Measurements from ENCODE around the gene PSPN.

The PSPN gene, protein sequence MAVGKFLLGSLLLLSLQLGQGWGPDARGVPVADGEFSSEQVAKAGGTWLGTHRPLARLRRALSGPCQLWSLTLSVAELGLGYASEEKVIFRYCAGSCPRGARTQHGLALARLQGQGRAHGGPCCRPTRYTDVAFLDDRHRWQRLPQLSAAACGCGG

DNA sequence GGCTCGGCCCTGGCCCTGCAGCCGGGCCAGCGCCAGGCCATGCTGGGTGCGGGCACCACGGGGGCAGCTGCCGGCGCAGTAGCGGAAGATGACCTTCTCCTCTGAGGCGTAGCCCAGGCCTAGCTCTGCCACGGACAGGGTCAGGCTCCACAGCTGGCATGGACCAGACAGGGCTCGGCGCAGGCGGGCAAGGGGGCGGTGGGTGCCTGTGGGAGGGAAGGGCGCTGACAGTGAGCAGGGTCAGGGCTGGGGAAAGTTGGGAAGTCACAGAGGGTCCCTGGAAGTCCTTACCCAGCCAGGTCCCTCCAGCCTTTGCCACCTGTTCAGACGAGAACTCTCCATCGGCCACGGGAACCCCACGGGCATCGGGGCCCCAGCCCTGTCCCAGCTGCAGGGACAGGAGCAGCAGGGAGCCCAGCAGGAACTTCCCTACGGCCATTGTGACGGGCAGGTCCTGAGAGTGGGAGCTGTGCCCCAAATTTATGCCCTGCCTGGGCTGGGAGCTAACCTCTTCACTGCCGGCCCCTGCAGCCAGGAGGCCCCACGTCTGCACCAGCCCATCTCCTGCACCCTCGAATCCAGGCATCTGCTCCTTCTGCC, at the start of gene PSPN:
Gene PSPN, minus strand, starts transcription at position 523 of the 600 bp plus-strand sequence. Its CDS starts 84 bp downstream, at position 439.
- DNase-seq (ENCODE audit: low spot score) = no peak

DNA sequence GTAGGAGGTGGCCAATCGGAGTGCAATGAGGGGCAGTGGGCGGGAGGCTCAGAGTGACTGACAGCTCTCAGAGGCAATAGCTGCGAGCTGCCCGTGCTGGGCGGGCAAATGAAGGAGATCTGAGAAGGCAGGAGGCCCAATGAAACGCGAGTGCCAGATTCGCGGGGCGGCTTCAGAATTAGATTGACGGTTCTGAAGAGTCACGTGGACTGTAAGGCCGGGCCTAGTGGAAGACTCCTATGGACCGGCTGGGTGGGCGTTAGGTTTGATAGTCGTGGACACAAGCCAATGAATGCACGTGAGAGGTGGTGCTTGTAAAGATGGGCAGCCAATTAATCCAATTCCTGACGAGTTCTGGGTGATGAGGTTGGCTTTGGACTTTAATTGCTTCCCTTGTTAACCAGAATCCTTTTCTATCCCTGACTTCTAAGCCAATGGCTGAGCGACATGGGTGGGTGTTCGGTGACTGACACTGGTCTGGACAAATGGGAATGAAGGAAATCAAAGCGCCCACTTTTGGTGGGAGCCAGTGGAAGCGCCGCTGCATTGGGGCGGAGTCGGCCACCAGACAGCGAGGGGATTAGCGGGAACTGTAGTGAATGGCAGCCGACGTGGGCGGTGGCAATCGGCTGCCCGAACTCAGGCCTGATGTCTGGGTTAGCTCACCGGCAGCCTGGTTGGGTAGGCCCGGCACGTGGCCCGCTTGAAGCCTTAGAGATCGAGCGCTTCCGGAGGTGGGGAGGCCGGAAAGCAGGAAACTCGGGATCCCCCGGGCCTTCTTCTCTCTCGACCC, 49.4 kb upstream of the PSPN start:
- peak; percentile 100 for DNase-seq (ENCODE audit: low spot score)

DNA sequence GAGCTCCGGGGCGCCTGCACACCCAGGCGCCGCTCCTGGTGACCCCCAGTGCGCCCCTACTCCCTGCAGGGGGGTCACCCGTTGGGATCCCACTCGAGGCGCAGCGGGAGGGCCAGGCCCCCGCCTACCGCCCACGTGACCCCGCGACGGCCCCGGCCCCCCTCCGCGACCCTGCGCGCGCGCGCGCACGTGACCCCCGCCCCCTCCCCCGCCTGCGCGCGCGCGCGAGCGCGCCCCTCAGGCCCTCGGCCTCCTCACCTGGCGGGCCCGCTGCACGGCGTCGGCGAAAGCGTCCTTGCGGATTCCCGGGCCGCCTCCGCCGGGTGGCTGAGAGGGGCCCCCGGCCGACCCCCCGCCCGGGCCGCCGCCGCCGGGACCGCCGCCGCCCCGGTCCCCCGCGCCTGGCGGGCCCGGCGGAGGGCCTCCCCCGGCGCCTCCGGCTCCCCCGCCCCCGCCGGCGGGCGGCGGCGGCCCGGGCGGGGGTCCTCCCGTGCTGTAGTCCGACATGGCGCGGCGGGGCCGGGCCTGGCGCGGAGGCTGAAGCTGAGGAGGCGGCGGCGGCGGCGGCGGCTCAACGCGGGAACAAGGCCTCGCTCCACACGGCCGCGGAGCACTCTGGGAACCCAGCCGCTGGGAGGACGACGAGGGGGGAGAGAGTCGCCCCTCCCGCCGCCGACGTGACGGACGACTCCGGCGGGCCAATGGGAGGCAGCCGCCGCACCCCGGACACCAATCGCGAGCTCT, 48.6 kb upstream of the PSPN start, which contains the start of gene KHSRP:
Gene KHSRP, minus strand, starts transcription at position 617 of the 744 bp plus-strand sequence. Its CDS starts 110 bp downstream, at position 507.
- DNase-seq (ENCODE audit: low spot score) = peak; percentile 34

DNA sequence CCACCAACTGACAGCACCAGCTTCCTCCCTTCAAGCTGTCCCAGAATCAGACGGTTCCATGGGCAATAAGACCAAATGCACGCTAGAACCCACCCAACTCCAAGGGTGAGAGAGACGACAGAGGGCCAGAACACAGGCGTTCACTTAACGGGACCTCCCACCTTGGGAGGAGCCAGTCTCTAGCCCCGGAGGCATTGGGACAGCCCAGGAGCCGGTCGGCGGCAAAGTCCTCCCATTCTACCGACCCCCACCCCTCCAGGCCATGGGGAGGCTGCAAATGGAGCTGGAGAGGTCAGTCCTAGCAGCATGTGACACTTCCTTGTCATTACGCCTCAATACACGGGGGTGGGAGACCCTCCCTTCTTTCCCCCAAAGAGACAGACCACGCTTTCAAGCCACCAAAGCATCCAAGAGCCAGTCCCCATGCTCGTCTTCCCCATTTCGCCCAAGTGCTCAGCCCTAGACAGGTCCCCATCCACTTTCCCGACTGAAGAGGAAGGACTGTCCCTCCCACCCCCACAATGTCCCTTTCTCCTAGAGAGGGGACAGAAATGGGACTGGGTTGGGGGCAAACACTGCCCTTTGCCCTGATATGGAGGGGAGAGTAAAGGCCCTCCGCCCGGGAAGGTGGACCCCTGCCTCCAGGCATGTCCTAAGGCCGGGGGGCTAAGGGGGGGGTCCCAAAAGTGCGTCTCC, 47.9 kb upstream of the PSPN start:
- DNase-seq (ENCODE audit: low spot score) = peak; percentile 72

DNA sequence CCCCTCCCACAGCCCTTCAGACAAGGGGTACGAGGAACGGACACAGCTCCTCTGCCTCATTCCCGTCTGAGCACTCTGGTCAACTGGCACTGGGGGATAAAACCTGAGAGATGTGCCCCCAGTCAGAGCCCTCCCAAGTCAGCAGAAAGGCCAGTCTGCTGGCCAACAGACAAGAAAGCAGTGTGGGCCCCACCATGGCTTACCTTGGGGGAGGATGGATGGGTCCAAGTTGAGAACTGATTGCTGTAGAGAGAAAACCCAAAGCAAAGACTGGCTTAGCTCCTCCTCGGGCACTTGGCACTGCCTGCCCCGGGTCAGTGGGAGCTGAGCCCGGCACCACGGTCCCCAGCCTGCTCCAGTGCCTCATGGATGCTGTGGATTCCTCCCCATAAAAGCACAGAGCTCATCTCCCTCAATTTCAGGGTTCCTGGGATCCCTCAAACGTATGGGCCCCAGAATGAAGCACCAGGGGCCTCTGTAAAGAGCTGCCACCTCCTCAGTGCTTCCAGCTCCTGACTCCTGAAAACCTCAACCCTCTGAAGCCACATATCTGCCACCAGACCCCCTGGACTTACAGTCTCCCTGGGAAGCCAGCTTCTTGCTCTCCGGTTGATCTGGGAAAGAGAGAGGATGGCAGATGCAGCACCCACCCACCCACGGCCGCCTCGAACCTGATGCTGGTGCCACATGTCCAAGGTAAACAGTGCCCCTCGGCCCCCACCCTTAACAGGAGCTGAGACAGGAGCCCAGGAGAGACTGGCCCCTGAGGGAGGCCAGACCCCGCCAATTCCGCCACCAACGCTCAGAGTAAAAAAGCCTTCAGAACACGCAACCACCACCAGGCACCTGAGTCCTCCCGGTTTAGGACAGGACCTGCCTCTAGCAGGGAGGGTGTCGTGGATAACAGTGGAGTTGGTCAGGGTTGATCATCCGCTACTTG, 45.6 kb upstream of the PSPN start:
- no peak for DNase-seq (ENCODE audit: low spot score)

DNA sequence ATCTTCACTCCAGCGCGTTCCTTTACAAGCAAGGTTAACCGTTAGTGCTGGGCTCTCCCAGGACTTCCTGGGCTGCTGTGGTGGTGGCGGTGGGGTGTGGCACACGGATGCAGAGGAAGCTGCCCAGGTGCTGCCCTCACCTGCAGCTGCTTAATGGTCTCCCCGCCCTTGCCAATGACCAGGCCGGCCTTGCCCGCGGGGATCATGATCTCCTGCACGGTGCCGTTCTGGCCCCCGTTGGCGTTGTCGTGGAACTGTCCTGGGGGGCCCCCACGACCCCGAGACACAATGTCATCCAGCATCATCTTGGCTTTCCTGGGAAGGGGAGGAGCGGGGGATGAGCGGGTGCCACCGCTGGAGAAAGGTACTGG, 42.8 kb upstream of the PSPN start:
- no peak for DNase-seq (ENCODE audit: low spot score)

DNA sequence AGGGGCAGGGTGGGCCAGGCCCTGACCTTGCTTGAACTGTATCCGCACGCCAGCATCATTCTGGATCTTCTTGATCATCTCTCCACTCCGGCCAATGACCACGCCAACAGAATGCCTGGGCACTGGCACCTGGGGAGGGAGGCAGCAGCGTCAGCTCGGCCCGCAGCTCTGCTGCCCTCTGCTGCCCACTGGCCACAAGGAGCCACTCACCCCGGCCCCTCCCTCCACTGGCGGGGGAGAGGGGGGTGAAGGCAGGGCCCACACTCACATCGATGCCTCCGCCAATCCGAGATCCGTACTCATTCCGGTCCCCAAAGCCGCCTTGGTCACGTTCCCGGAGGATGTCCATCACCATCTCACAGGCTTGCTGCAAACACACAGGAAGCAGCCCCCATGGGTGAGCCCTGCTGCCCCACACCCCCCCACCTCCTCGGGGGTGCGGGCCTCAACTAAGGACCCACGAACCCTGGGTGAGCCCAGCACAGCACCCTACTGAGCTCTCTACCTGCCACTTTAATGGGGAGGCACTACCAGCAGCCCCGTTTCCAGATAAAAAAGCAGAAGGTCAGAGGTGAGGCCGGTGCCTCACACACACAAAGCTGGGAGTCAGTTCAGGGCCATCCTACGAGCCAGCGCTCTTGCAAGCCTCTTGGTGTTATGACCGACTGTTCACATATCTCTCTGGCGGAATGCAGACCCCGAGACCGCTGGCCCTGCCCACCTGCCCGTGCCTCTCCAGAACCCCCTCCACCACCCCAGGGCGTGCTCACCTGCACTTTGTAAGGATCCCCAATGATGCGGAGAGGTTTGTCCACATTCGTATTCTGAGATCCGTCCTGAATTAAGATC, 42.2 kb upstream of the PSPN start:
- DNase-seq (ENCODE audit: low spot score) = peak; percentile 33

DNA sequence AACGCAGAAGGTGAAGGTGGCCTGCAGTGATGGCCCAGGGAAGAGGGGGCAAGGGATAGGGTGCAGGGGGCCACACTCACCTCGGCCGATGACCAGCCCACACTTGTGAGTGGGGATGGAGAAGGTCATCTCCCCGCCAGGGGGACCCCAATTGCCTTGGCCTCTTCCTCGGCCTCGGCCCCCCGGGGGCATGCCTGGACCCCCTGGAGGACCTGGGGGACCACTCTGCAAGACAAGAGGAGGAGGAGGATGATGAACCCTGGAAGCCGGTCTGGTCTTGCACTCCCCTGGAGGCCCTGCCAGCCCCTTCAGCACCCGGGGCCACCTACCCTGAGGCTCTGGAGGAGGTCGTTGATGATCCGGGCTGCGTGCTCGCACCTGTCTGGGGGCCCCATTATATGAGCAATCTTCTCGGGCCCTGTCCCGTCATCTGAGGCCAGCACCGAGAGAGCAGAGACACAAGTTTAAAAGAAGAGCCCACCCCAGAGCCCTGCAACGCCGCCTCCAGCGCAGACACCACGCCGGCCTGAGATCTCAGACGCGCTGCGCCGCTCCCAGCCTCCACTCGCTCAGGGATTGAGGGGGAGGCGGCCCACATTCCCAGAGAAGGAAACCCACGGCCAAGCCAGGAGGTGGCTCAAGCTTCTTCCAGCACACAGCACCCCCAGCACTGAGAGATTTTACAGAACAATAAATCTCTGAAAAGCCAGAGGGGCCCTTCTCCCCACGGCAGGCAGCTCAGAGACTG, 41.1 kb upstream of the PSPN start:
- DNase-seq (ENCODE audit: low spot score) = no peak

DNA sequence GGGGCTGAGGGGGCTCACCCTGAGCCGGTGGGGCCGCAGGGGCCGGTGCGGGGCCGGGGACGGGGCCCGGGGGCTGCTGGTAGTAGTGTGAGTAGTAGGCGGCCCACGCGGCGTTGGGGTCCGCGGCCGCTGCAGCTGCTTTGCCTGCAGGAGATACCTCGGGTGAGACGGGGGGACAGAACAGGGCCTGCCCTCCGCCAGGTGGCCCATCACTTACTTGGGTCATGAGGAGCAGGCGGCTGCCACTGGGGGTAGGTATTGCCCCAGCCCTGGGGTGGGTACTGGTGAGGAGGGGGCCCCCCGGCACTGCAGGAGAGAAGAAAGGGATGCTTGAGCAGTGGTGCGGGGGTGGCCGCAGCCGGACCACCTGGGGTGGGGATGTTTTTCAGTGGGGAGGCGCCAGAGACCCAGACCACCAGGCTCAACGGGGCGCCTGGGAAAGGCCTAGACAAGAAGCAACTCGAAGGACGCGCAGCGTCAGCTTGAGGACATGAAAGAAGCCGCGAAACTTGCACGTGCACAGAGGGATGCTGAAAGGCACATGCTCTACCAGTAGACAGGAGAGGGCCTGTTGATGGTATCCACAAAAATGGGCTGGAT, 40.0 kb upstream of the PSPN start:
- no peak for DNase-seq (ENCODE audit: low spot score)

DNA sequence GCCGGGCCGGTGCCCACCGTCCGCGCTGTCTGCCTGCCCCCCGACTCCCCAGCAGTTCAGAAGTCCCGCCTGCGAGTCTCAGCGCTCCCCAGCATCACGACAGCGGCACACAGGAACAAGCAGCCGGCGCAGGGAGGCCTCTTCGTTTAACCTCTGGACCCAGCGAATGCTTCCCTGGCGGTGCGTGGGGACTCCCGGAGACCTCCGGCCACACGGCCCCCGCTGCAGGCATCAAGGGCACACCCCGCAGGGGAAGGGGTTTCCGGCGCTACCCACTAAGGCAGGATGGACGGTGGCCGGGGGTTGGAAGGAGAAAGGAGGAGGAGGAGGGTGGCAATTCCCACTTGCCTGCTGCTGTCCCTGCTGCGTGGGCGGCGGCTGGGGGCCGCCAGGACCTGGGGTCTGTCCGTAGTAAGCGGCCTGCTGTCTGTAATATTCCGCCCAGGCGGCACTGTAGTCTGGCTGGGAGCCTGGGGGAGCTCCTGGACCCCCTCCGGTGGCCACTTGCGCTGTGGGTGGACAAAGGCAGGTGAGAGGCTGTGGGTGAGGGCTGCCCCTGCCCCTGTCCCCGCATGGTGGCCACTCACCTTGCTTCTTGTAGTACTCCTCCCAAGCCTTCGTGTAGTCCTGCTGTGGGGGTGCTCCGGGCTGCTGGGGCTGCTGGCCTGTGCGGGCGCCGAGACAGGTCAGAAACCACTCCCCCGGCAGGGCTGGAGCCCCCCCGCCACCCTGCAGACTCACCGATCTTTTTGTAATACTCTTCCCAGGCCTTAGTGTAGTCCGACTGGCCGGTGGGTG, 39.3 kb upstream of the PSPN start:
- DNase-seq (ENCODE audit: low spot score) = no peak

DNA sequence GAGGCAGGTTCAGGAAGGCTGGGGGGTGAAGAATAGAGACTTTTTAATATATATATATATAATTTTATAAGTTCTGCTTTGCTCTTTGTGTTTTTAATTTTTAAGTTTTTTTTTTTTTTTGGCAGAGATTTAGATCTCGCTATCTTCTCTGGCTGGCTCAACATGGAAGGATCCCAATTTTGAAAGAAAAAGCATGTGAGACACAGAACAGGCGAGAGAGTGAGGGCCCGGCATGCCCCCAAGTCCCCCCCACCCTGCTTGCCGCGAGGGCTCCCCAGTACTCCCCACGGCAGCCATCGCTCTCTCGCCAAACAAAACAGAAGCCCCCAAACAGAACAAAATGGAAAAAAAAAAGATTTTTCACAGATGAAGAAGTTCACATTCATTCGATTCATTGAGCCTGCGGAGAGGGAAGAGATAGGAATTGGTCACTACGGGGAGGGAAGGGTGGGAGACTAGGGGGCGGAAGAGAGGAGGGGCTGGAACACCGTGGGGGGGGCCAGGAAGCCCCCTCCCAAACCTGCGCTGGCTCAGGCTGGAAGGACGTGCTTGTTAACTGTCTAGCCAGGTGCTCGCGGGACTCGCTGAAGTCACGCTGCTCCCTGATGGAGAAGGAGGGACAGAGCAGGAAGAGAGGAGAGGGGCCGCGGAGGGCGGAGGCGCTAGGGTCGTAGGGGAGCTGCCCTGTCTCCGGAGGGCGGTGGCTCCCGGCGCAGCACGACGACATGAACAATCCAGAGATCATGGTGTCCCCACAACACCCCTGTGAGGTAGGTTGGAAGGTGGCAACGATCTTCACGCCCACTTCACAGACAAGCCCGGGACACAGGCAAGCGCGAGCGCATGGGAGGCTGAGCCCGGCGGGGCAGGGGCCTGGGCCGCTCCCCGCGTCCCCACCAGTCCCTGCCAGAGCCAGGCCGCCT, 38.2 kb upstream of the PSPN start:
- DNase-seq (ENCODE audit: low spot score) = no peak

DNA sequence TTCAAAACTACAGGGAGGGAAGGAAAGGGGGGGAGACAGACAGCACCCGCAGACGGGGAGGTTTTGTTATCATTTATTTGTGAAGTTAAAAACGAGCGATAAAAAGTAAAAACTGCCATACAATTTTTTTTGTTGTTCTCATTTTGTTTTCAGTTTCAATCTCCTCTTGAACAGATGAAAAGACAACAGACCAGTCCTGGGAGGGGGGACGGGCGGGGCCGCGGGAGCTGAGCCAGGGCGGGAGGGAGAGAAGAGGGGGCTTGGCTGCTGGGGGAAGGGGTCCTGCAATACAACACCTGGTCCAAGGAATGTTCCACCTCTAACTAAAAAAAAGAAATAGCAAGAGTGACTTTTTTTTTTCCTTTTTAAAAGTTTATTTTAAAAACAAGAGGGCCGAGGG, 37.6 kb upstream of the PSPN start:
- no peak for DNase-seq (ENCODE audit: low spot score)

DNA sequence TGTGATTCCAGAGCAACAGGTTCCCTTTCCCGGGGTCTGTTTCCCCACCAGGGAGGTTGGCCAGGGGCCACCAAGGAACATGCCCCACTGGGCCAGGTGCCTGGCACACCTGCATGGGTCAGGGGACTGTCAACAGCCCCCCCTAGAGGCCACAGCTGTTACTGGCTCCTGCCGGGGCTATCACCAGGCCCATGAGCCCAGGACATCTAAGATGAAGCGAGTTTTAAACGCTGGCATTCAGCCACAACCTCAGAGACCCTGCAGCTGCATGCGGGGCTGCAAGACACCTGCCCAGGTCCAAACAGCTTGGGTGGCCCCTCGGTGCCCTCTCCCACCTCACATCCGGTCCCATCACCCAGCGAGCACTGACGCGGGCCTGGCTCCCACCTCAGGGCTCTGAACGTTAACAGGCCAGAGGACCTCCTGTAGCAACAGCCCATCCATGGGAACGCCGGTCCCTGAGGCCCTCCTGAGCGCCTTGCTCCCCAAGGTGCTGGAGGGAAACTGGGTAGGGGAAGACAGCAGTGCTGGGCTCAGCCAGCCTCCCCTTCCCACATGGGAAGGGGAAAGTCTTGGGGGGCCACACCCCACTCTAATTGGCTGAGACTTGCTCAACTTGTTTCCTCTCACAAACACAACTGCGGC, 36.8 kb upstream of the PSPN start:
- DNase-seq (ENCODE audit: low spot score) = no peak

DNA sequence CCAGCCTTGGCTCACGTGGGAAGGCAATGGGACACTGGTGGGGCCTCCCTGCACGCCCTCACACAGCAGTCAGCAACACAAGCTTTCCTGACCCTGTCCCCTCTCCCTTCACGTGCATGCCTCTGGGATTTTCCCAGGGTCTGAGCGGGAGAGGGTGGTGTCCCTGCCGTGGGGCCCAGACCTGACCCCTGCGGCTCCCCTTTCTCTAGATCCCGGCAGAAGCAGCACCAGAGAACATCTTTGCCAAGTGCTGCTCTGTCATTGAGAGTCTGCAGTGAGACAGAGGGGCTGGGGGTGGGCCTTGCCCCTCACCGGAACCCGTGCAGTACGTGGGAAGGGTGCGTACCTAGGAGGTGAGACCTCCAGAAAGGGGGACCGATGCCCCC, 36.3 kb upstream of the PSPN start:
- DNase-seq (ENCODE audit: low spot score) = no peak

DNA sequence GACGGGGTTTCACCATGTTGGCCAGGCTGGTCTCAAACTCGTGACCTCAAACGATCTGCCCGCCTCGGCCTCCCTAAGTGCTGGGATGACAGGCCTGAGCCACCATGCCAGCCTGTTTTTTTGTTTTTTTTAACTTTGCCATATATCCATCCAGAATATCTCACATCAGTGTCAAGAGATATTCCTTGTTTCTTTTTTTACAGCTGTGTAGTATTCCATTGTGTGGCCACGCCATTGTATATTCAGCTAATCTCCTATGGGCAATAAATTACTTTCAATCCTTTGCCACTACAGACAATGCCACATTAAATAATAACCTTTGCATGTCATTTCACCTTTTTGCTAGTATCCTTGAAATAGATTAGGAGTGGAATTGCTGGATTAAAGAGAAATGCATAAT, 33.6 kb upstream of the PSPN start:
- no peak for DNase-seq (ENCODE audit: low spot score)

DNA sequence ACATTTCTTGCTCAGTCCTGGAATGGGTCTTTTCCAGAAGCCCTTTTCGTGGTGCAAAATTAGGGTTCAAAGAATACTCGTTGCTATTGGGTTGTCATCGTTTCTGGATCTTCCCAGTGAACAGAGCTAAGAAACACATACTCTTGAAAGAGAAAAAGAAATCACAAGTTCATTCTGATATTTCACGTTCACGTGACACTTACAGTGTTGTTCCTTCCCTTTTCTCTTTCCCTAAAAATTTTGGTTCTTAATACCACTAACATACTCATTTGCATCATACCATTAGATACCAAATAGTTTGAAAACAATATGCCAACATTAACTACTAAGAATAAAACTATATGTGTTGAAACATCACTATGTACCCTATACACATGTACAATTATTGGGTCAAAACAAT, 30.7 kb upstream of the PSPN start:
- no peak for DNase-seq (ENCODE audit: low spot score)

Measured in AG08395 (cell line).